WTC11 (cell line): Measurements from ENCODE around the gene PRSS53. TPM values are rescaled to one million over a fixed set of nuclear protein-coding genes. Genes with fewer than 3 reads are reported as not detected.

Experiments used
- ATF2 ChIP-seq: sonication (generic); formaldehyde crosslinking; IDR thresholded peaks from 2 replicates; pipeline ENCODE4 v1.8.1; 2022; ENCODE audit warnings: low read depth, missing genetic modification reagents, borderline replicate concordance
- CBFB ChIP-seq: sonication (generic); formaldehyde crosslinking; IDR thresholded peaks from 2 replicates; pipeline ENCODE4 v1.8.1; 2022; ENCODE audit warnings: mild to moderate bottlenecking, low read depth, missing genetic modification reagents
- CDX4 ChIP-seq: fragments of 250-450 bp; sonication (Bioruptor Pico); IDR thresholded peaks from 2 replicates; pipeline ENCODE4 v1.9.0; 2021; ENCODE audit warnings: moderate library complexity, mild to moderate bottlenecking, inconsistent platforms, borderline replicate concordance
- E2F5 ChIP-seq: sonication (generic); formaldehyde crosslinking; IDR thresholded peaks from 2 replicates; pipeline ENCODE4 v1.8.1; 2022; ENCODE audit warnings: mild to moderate bottlenecking, moderate library complexity, missing genetic modification reagents
- FOXP1 ChIP-seq: sonication (generic); formaldehyde crosslinking; IDR thresholded peaks from 2 replicates; pipeline ENCODE4 v1.8.0; 2022; ENCODE audit warnings: missing genetic modification reagents, mild to moderate bottlenecking, moderate library complexity, borderline replicate concordance
- GTF2I ChIP-seq: fragments of 250-450 bp; sonication (Bioruptor Pico); conservative IDR thresholded peaks from 2 replicates; pipeline ENCODE4 v1.4.0; 2021; ENCODE audit warnings: mild to moderate bottlenecking
- HMGA2 ChIP-seq: fragments of 250-450 bp; sonication (Bioruptor Pico); IDR thresholded peaks from 2 replicates; pipeline ENCODE4 v1.4.0; 2021; ENCODE audit warnings: mild to moderate bottlenecking, moderate library complexity
- KAT7 ChIP-seq: sonication (generic); formaldehyde crosslinking; IDR thresholded peaks from 2 replicates; pipeline ENCODE4 v1.8.1; 2023; ENCODE audit warnings: missing genetic modification reagents, mild to moderate bottlenecking, borderline replicate concordance
- MXD4 ChIP-seq: fragments of 250-450 bp; sonication (Bioruptor Pico); IDR thresholded peaks from 2 replicates; pipeline ENCODE4 v1.8.0; 2021; ENCODE audit warnings: mild to moderate bottlenecking, moderate library complexity, borderline replicate concordance
- MYBL2 ChIP-seq: sonication (generic); formaldehyde crosslinking; IDR thresholded peaks from 2 replicates; pipeline ENCODE4 v1.8.1; 2023; ENCODE audit warnings: mild to moderate bottlenecking, moderate library complexity, missing genetic modification reagents
- PRDM15 ChIP-seq: sonication (generic); formaldehyde crosslinking; IDR thresholded peaks from 2 replicates; pipeline ENCODE4 v1.8.0; 2022; ENCODE audit warnings: missing genetic modification reagents
- SMAD3 ChIP-seq: sonication (generic); formaldehyde crosslinking; IDR thresholded peaks from 2 replicates; pipeline ENCODE4 v1.8.0; 2022; ENCODE audit warnings: missing genetic modification reagents, mild to moderate bottlenecking, borderline replicate concordance
- STAT6 ChIP-seq: sonication (generic); formaldehyde crosslinking; conservative IDR thresholded peaks from 2 replicates; pipeline ENCODE4 v1.8.1; 2023; ENCODE audit warnings: mild to moderate bottlenecking, low read depth, missing genetic modification reagents, moderate library complexity
- TCF7 ChIP-seq: sonication (generic); formaldehyde crosslinking; IDR thresholded peaks from 2 replicates; pipeline ENCODE4 v1.8.0; 2022; ENCODE audit warnings: mild to moderate bottlenecking, low read depth, missing genetic modification reagents, moderate library complexity
- USF1 ChIP-seq: sonication (generic); formaldehyde crosslinking; IDR thresholded peaks from 2 replicates; pipeline ENCODE4 v1.8.0; 2022; ENCODE audit warnings: mild to moderate bottlenecking, missing genetic modification reagents
- USF2 ChIP-seq: sonication (generic); formaldehyde crosslinking; IDR thresholded peaks from 2 replicates; pipeline ENCODE4 v1.8.1; 2023; ENCODE audit warnings: mild to moderate bottlenecking, missing genetic modification reagents, moderate library complexity
- ZBTB43 ChIP-seq: sonication (generic); formaldehyde crosslinking; IDR thresholded peaks from 2 replicates; pipeline ENCODE4 v1.8.1; 2023; ENCODE audit warnings: mild to moderate bottlenecking, missing genetic modification reagents
- ZNF396 ChIP-seq: fragments of 250-450 bp; sonication (Bioruptor Pico); IDR thresholded peaks from 2 replicates; pipeline ENCODE4 v1.8.0; 2021; ENCODE audit warnings: mild to moderate bottlenecking, moderate library complexity, borderline replicate concordance
- ZNF416 ChIP-seq: fragments of 250-450 bp; sonication (Bioruptor Pico); IDR thresholded peaks from 2 replicates; pipeline ENCODE4 v1.9.0; 2021; ENCODE audit warnings: mild to moderate bottlenecking, inconsistent platforms
- ZNF671 ChIP-seq: fragments of 250-450 bp; sonication (Bioruptor Pico); IDR thresholded peaks from 2 replicates; pipeline ENCODE4 v1.8.0; 2021; ENCODE audit warnings: mild to moderate bottlenecking
- ZSCAN18 ChIP-seq: fragments of 250-450 bp; sonication (Bioruptor Pico); IDR thresholded peaks from 2 replicates; pipeline ENCODE4 v2.1.2; 2022; ENCODE audit warnings: mild to moderate bottlenecking, moderate library complexity
- total RNA-seq: library from RNA; stranded (reverse); gene quantifications from 3 replicates; pipeline ENCODE4 v1.2.3, GENCODE V29; 2021

Gene PRSS53
- total RNA-seq, 1 experiment from 2014 or later: 4.9 TPM

GRCh38 chr16:31073142-31073969 is 15.4 kb downstream of the PRSS53 start (continued):
- TF ChIP-seq USF2 (CRISPR knock-in tag) (0 out of 2 replicates have a peak, but pooled peaks have one; percentile 19), PRDM15 (CRISPR knock-in tag) (0 out of 2 replicates have a peak, but pooled peaks have one; percentile 27), TCF7 (CRISPR knock-in tag) (0 out of 2 replicates have a peak, but pooled peaks have one; percentile 54), ZNF416 (CRISPR knock-in tag) (peak; percentile 77; the same call in 1 of the 2 replicates), FOXP1 (peak; percentile 72), STAT6 (CRISPR knock-in tag) (no peak), ZNF396 (CRISPR knock-in tag) (no peak), ZNF671 (CRISPR knock-in tag) (0 out of 2 replicates have a peak, but pooled peaks have one; percentile 70), ZBTB43 (CRISPR knock-in tag) (0 out of 2 replicates have a peak, but pooled peaks have one; percentile 19), E2F5 (CRISPR knock-in tag) (no peak; the same call in 1 of the 2 replicates), CBFB (CRISPR knock-in tag) (no peak), ZSCAN18 (CRISPR knock-in tag) (no peak), MYBL2 (CRISPR knock-in tag) (no peak; the same call in 1 of the 2 replicates), CDX4 (no peak), ATF2 (CRISPR knock-in tag) (no peak), USF1 (peak; percentile 23; the same call in 1 of the 2 replicates), HMGA2 (no peak), SMAD3 (CRISPR knock-in tag) (no peak), KAT7 (CRISPR knock-in tag) (peak; percentile 88; the same call in 1 of the 2 replicates), MXD4 (CRISPR knock-in tag) (no peak), GTF2I (CRISPR knock-in tag) (peak; percentile 99)
